ENCODE measurements around the gene USH1G.

USH1G gene

GRCh38 chr17:74875155-74875976 is 47.7 kb downstream of the USH1G start:
- Histone ChIP-seq H3F3A (ENCODE audit: insufficient read depth) (no peaks in the 10 kb centered on the region; the same call in 1 of the 2 replicates), H4K20me1 (ENCODE audit: low read depth, low read length) (no peaks in the 10 kb centered on the region), H3K79me2 (ENCODE audit: insufficient read depth, low read length) (no peaks in the 10 kb centered on the region), H3K9me2 (replicated peaks; ENCODE audit: insufficient read depth, low read length) (no peaks in the 10 kb centered on the region), H3K4me2 (ENCODE audit: low read depth, low read length, poor library complexity, severe bottlenecking) (no peak overlapping the region), H2AFZ (ENCODE audit: low read depth, low read length, severe bottlenecking) (no peak overlapping the region), H3K36me3 (ENCODE audit: low read length) (no peaks in the 10 kb centered on the region), H3K27me3 (ENCODE audit: low read length) (no peaks in the 10 kb centered on the region), H3K4me3 (ENCODE audit: insufficient read depth, low read length, poor library complexity, severe bottlenecking) (no peak overlapping the region), H3K27ac (ENCODE audit: low read depth, low read length) (no peak overlapping the region), H3K9ac (ENCODE audit: low read length) (no peak overlapping the region), H3K9me3 (ENCODE audit: insufficient read depth, low read length) (no peaks in the 10 kb centered on the region)
- TF ChIP-seq EZH2phosphoT487 (conservative IDR thresholded peaks at IDR 0.05; ENCODE audit: low read length) (no peak), CTCF (IDR thresholded peaks at IDR 0.05; ENCODE audit: insufficient read depth, low read length, poor library complexity, severe bottlenecking) (no peak)

- H3K36me3 ChIP-seq (ENCODE audit: low read length): no peaks in the 10 kb centered on the region
- peak overlapping the region; percentile 88; the same call in 1 of the 2 replicates for H3K9ac ChIP-seq (ENCODE audit: low read length)
- no peak overlapping the region for H3K4me3 ChIP-seq (ENCODE audit: insufficient read depth, low read length, poor library complexity, severe bottlenecking)
- no peaks in the 10 kb centered on the region for H3K27me3 ChIP-seq (ENCODE audit: low read length)
- no peaks in the 10 kb centered on the region for H4K20me1 ChIP-seq (ENCODE audit: low read depth, low read length)
- H2AFZ ChIP-seq (ENCODE audit: low read depth, low read length, severe bottlenecking): no peak overlapping the region
- H3K4me2 ChIP-seq (ENCODE audit: low read depth, low read length, poor library complexity, severe bottlenecking): no peak overlapping the region
- no peaks in the 10 kb centered on the region for H3K9me3 ChIP-seq (ENCODE audit: insufficient read depth, low read length)
- no peak for TF ChIP-seq EZH2phosphoT487 (conservative IDR thresholded peaks at IDR 0.05; ENCODE audit: low read length)
- no peaks in the 10 kb centered on the region for H3K79me2 ChIP-seq (ENCODE audit: insufficient read depth, low read length)
- H3K27ac ChIP-seq (ENCODE audit: low read depth, low read length): no peak overlapping the region
- H3F3A ChIP-seq (ENCODE audit: insufficient read depth): no peaks in the 10 kb centered on the region; the same call in 1 of the 2 replicates
- H3K9me2 ChIP-seq (replicated peaks; ENCODE audit: insufficient read depth, low read length): no peaks in the 10 kb centered on the region
Observed at GRCh38 chr17:74874615-74875037, 48.4 kb downstream of the USH1G start.

- peak overlapping the region; percentile 94 for H3K4me2 ChIP-seq (ENCODE audit: low read depth, low read length, poor library complexity, severe bottlenecking)
- H3K9me3 ChIP-seq (ENCODE audit: insufficient read depth, low read length): no peaks in the 10 kb centered on the region
- H3K36me3 ChIP-seq (ENCODE audit: low read length): no peaks in the 10 kb centered on the region
- H3F3A ChIP-seq (ENCODE audit: insufficient read depth): no peaks in the 10 kb centered on the region; the same call in 1 of the 2 replicates
- H3K9me2 ChIP-seq (replicated peaks; ENCODE audit: insufficient read depth, low read length): no peaks in the 10 kb centered on the region
- H2AFZ ChIP-seq (ENCODE audit: low read depth, low read length, severe bottlenecking): no peak overlapping the region
- H3K79me2 ChIP-seq (ENCODE audit: insufficient read depth, low read length): no peaks in the 10 kb centered on the region
- peak overlapping the region; percentile 88 for H3K9ac ChIP-seq (ENCODE audit: low read length)
- peak overlapping the region; percentile 81 for H3K4me3 ChIP-seq (ENCODE audit: insufficient read depth, low read length, poor library complexity, severe bottlenecking)
- H3K27me3 ChIP-seq (ENCODE audit: low read length): no peaks in the 10 kb centered on the region
- H3K27ac ChIP-seq (ENCODE audit: low read depth, low read length): peak overlapping the region; percentile 59
- no peaks in the 10 kb centered on the region for H4K20me1 ChIP-seq (ENCODE audit: low read depth, low read length)
- TF ChIP-seq CTCF (IDR thresholded peaks at IDR 0.05; ENCODE audit: insufficient read depth, low read length, poor library complexity, severe bottlenecking) (no peak), EZH2phosphoT487 (conservative IDR thresholded peaks at IDR 0.05; ENCODE audit: low read length) (no peak)
Observed at GRCh38 chr17:74873874-74874614, 49.0 kb downstream of the USH1G start.
